PC-9 (cell line): ENCODE data around the gene TMEM176B.

Experiments used
- EZH2 ChIP-seq: fragments of 200-600 bp; sonication (generic); IDR thresholded peaks from 2 replicates; pipeline ENCODE4 v1.8.0; 2017; ENCODE audit warnings: antibody characterized with exemption, low read depth
- TF ChIP-seq, protein P1 (sequence below): fragments of 200-600 bp; sonication (generic); conservative IDR thresholded peaks from 2 replicates; pipeline ENCODE4 v1.6.1; 2017; ENCODE audit warnings: mixed run types, antibody characterized with exemption, mild to moderate bottlenecking, moderate library complexity

GRCh38 chr7:150753826-150754603 is 46.1 kb downstream of the TMEM176B start:
- TF ChIP-seq, protein P1, sequence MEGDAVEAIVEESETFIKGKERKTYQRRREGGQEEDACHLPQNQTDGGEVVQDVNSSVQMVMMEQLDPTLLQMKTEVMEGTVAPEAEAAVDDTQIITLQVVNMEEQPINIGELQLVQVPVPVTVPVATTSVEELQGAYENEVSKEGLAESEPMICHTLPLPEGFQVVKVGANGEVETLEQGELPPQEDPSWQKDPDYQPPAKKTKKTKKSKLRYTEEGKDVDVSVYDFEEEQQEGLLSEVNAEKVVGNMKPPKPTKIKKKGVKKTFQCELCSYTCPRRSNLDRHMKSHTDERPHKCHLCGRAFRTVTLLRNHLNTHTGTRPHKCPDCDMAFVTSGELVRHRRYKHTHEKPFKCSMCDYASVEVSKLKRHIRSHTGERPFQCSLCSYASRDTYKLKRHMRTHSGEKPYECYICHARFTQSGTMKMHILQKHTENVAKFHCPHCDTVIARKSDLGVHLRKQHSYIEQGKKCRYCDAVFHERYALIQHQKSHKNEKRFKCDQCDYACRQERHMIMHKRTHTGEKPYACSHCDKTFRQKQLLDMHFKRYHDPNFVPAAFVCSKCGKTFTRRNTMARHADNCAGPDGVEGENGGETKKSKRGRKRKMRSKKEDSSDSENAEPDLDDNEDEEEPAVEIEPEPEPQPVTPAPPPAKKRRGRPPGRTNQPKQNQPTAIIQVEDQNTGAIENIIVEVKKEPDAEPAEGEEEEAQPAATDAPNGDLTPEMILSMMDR: no peak
- TF ChIP-seq EZH2: no peak
